WTC11 (cell line): Measurements from ENCODE around the gene ADCYAP1R1.

Source experiments
- CREB1 ChIP-seq: sonication (generic); formaldehyde crosslinking; IDR thresholded peaks from 2 replicates; pipeline ENCODE4 v1.8.0; 2023; ENCODE audit warnings: mild to moderate bottlenecking, missing genetic modification reagents
- CREM ChIP-seq: sonication (generic); formaldehyde crosslinking; IDR thresholded peaks from 2 replicates; pipeline ENCODE4 v1.8.1; 2022; ENCODE audit warnings: mild to moderate bottlenecking, missing genetic modification reagents, moderate library complexity
- CTCF ChIP-seq: fragments of 200-600 bp; IDR thresholded peaks from 2 replicates; pipeline ENCODE4 v1.8.0; 2022; ENCODE audit warnings: antibody characterized with exemption
- ETV6 ChIP-seq: sonication (generic); formaldehyde crosslinking; IDR thresholded peaks from 2 replicates; pipeline ENCODE4 v1.8.1; 2022; ENCODE audit warnings: mild to moderate bottlenecking, missing genetic modification reagents
- NFATC4 ChIP-seq: fragments of 250-450 bp; sonication (Bioruptor Pico); IDR thresholded peaks from 2 replicates; pipeline ENCODE4 v1.9.0; 2021; ENCODE audit warnings: mild to moderate bottlenecking
- NFYB ChIP-seq: sonication (generic); formaldehyde crosslinking; conservative IDR thresholded peaks from 2 replicates; pipeline ENCODE4 v1.8.0; 2022; ENCODE audit warnings: low read depth, missing genetic modification reagents
- USF1 ChIP-seq: sonication (generic); formaldehyde crosslinking; IDR thresholded peaks from 2 replicates; pipeline ENCODE4 v1.8.0; 2022; ENCODE audit warnings: mild to moderate bottlenecking, missing genetic modification reagents
- ZBTB21 ChIP-seq: sonication (generic); formaldehyde crosslinking; IDR thresholded peaks from 2 replicates; pipeline ENCODE4 v1.8.1; 2023; ENCODE audit warnings: mild to moderate bottlenecking, missing genetic modification reagents, borderline replicate concordance
- ZBTB43 ChIP-seq: sonication (generic); formaldehyde crosslinking; IDR thresholded peaks from 2 replicates; pipeline ENCODE4 v1.8.1; 2023; ENCODE audit warnings: mild to moderate bottlenecking, missing genetic modification reagents
- TF ChIP-seq, protein P1 (sequence below): sonication (generic); formaldehyde crosslinking; IDR thresholded peaks from 2 replicates; pipeline ENCODE4 v1.8.1; 2023; ENCODE audit warnings: mild to moderate bottlenecking, missing genetic modification reagents, moderate library complexity
- TF ChIP-seq, protein P2 (sequence below): sonication (generic); formaldehyde crosslinking; IDR thresholded peaks from 2 replicates; pipeline ENCODE4 v1.8.0; 2022; ENCODE audit warnings: mild to moderate bottlenecking, missing genetic modification reagents
- TF ChIP-seq, protein P3 (sequence below): sonication (generic); formaldehyde crosslinking; IDR thresholded peaks from 2 replicates; pipeline ENCODE4 v1.8.1; 2022; ENCODE audit warnings: low read depth, mild to moderate bottlenecking, moderate library complexity, missing genetic modification reagents, borderline replicate concordance
- TF ChIP-seq, protein P4 (sequence below): sonication (generic); formaldehyde crosslinking; IDR thresholded peaks from 2 replicates; pipeline ENCODE4 v1.8.0; 2023; ENCODE audit warnings: missing genetic modification reagents

- TF ChIP-seq ZBTB43 (CRISPR knock-in tag) (no peak), CTCF (no peak), NFYB (CRISPR knock-in tag) (no peak), ETV6 (no peak), CREB1 (no peak), CREM (CRISPR knock-in tag) (no peak), NFATC4 (CRISPR knock-in tag) (no peak), USF1 (CRISPR knock-in tag) (no peak), ZBTB21 (CRISPR knock-in tag) (no peak)
- TF ChIP-seq, protein P1, sequence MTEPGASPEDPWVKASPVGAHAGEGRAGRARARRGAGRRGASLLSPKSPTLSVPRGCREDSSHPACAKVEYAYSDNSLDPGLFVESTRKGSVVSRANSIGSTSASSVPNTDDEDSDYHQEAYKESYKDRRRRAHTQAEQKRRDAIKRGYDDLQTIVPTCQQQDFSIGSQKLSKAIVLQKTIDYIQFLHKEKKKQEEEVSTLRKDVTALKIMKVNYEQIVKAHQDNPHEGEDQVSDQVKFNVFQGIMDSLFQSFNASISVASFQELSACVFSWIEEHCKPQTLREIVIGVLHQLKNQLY (CRISPR knock-in tag) = no peak
- TF ChIP-seq, protein P2, sequence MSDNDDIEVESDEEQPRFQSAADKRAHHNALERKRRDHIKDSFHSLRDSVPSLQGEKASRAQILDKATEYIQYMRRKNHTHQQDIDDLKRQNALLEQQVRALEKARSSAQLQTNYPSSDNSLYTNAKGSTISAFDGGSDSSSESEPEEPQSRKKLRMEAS (CRISPR knock-in tag) = no peak
- TF ChIP-seq, protein P3, sequence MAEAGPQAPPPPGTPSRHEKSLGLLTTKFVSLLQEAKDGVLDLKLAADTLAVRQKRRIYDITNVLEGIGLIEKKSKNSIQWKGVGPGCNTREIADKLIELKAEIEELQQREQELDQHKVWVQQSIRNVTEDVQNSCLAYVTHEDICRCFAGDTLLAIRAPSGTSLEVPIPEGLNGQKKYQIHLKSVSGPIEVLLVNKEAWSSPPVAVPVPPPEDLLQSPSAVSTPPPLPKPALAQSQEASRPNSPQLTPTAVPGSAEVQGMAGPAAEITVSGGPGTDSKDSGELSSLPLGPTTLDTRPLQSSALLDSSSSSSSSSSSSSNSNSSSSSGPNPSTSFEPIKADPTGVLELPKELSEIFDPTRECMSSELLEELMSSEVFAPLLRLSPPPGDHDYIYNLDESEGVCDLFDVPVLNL (CRISPR knock-in tag) = no peak
- TF ChIP-seq, protein P4, sequence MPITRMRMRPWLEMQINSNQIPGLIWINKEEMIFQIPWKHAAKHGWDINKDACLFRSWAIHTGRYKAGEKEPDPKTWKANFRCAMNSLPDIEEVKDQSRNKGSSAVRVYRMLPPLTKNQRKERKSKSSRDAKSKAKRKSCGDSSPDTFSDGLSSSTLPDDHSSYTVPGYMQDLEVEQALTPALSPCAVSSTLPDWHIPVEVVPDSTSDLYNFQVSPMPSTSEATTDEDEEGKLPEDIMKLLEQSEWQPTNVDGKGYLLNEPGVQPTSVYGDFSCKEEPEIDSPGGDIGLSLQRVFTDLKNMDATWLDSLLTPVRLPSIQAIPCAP = no peak
Measured at GRCh38 chr7:31033674-31034300, 18.3 kb upstream of the ADCYAP1R1 start.
